GM19023 (cell line): Measurements from ENCODE around the gene ZBTB17.
"Not testable (repeated sequence)": the region's sequence is repeated elsewhere in the genome, so short reads cannot be mapped to it uniquely, and the experiment has no call there.

Source experiments
- ATAC-seq: cut with Tn5 transposase; IDR thresholded peaks from one replicate; pipeline ENCODE4 v1.9.1; 2021; ENCODE audit warnings: mild to moderate bottlenecking, moderate library complexity; ENCODE audit not compliant: unreplicated experiment

ZBTB17 gene

GRCh38 chr1:15937146-15937545 lies 38.8 kb downstream of the ZBTB17 start:
- no peak for ATAC-seq

- ATAC-seq = no peak
Observed at GRCh38 chr1:15936025-15936424, 39.9 kb downstream of the ZBTB17 start.

DNA sequence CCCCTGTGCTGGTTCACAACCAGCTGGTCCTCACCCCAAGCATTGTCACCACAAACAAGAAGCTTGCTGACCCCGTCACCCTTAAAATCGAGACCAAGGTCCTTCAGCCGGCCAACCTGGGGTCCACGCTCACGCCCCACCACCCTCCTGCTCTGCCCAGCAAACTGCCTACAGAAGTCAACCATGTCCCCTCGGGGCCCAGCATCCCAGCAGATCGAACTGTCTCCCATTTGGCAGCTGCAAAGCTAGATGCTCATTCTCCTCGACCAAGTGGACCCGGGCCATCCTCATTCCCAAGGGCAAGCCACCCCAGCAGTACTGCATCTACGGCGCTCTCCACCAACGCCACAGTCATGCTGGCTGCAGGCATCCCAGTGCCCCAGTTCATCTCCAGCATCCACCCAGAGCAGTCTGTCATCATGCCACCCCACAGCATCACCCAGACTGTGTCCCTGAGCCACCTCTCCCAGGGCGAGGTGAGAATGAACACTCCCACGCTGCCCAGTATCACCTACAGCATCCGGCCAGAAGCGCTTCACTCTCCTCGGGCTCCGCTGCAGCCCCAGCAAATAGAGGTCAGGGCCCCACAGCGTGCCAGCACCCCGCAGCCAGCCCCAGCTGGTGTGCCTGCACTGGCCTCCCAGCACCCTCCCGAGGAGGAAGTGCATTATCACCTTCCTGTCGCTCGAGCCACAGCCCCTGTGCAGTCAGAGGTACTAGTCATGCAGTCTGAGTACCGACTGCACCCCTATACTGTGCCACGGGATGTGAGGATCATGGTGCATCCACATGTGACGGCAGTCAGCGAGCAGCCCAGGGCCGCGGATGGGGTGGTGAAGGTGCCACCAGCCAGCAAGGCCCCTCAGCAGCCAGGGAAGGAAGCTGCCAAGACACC lies 40.6 kb downstream of the ZBTB17 start:
- ATAC-seq = no peak

DNA sequence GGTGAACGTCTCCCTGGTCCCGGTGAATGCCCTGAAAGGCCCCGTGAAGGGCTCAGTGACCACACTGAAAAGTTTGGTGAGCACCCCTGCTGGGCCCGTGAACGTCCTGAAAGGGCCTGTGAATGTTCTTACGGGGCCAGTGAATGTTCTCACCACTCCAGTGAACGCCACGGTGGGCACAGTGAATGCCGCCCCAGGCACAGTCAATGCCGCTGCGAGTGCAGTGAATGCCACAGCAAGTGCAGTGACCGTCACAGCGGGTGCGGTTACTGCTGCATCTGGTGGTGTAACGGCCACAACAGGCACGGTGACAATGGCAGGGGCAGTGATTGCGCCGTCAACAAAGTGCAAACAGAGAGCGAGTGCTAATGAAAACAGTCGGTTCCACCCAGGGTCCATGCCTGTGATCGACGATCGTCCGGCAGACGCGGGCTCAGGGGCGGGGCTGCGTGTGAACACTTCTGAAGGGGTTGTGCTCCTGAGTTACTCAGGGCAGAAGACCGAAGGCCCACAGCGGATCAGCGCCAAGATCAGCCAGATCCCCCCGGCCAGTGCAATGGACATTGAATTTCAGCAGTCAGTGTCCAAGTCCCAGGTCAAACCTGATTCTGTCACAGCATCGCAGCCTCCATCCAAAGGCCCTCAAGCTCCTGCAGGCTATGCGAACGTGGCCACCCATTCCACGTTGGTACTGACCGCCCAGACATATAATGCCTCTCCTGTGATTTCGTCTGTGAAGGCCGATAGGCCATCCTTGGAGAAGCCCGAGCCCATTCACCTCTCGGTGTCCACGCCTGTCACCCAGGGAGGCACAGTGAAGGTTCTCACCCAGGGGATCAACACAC lies 41.5 kb downstream of the ZBTB17 start:
- ATAC-seq = no peak

DNA sequence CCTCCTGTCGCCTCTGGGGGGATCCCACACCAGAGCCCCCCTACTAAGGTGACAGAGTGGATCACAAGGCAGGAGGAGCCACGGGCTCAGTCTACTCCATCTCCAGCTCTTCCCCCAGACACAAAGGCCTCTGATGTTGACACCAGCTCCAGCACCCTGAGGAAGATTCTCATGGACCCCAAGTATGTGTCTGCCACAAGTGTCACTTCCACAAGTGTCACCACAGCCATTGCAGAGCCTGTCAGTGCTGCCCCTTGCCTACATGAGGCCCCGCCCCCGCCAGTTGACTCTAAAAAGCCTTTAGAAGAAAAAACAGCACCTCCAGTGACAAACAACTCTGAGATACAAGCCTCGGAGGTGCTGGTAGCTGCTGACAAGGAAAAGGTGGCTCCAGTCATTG lies 42.2 kb downstream of the ZBTB17 start:
- ATAC-seq = no peak

GRCh38 chr1:15932612-15933011 lies 43.3 kb downstream of the ZBTB17 start:
- ATAC-seq = no peak

- no peak for ATAC-seq
Observed at GRCh38 chr1:15931884-15932283, 44.0 kb downstream of the ZBTB17 start.

DNA sequence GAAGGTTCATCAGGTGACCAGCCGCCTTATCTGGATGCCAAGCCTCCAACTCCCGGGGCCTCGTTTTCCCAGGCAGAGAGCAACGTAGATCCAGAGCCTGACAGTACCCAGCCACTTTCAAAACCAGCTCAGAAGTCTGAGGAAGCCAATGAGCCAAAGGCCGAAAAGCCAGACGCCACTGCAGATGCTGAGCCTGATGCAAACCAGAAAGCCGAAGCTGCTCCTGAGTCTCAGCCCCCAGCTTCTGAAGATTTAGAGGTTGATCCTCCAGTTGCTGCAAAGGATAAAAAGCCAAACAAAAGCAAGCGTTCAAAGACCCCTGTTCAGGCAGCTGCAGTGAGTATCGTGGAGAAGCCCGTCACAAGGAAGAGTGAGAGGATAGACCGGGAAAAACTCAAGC lies 44.5 kb downstream of the ZBTB17 start:
- ATAC-seq = no peak

- ATAC-seq = no peak
Observed at GRCh38 chr1:15928971-15929965, 46.6 kb downstream of the ZBTB17 start.

- not testable (repeated sequence) for ATAC-seq
Observed at GRCh38 chr1:15926448-15926847, 49.5 kb downstream of the ZBTB17 start.

DNA sequence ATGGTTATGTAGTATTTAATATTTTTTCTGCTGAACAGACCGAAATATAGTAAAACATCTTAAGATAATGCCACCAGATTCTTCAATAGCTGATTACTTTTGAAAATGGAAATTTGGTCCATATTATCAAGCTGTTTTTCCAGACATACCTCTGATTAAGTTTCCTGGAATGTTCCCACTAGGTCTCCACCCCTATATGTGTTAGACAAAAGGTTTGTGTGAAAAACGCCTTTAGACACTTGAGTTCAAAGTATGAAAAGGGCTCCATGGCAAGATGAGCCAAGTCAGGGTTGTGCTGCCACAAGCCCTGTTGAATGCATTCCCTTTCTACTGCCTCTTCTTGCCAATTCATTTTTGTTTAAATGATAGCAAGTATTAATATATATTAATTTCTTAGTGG lies 52.7 kb downstream of the ZBTB17 start:
- no peak for ATAC-seq

DNA sequence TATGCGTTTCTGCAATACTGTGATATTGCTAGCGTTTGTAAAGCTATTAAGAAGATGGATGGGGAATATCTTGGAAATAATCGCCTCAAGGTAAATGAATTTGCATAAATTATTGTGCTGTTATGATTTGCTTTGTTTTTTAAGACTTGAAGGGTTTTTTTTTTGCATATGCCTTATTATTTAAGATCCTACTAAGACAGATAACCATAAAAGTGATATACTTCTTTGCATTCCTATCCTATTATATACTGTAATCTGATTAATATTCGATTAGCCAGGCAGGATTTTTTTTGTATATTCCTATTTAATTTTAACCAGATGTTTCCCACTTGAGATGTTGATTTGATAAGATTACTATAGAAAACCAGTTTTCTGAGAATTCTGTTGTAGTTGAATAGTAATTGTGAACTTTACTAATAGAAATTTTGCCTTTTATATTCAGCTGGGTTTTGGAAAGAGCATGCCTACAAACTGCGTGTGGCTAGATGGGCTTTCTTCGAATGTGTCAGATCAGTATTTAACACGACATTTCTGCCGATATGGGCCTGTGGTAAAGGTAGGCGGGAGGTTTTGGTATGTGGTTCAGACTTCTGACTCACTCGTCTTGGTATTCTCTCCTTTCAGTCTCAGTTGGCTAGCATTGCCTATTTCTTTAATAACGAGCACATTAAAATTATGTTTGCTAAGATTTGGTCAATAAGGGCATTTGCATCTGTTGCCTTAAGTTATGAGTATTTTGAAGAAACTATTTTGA lies 56.8 kb downstream of the ZBTB17 start:
- ATAC-seq = peak; percentile 70

DNA sequence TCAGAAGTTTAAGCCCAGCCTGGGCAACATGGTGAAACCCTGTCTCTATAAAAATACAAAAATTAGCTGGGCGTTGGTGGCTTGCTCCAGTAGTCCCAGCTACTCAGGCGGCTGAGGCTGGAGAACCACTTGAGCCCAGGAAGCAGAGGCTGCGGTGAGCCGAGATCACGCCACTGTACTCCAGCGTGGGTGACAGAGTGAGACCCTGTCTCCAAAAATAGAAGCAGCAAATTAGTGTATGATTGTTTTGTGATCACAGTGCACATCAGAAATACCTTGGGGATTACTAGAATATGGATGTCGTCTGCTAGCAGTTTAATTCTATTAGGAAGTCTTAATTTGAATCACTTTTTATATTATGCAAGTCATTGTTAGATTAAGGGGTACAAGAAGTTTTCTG lies 59.0 kb downstream of the ZBTB17 start:
- ATAC-seq = no peak

DNA sequence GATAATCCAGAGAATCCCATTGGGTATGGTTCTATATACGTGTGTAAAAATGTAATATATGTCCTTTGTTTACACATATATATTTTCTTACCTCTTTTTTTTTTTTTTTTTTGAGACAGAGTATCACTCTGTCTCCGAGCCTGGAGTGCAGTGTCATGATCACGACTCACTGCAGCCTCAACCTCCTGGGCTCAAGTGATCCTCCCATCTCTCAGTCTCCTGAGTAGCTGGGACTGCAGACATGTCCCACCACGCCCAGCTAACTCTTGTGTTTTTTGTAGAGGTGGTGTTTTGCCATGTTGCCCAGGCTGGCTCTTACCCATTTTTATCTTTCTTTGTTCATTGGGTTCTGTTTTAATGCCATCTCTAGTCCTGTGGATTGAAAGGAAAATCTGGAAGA lies 59.5 kb downstream of the ZBTB17 start:
- no peak for ATAC-seq

GRCh38 chr1:15915991-15916390 lies 59.9 kb downstream of the ZBTB17 start:
- ATAC-seq = no peak

DNA sequence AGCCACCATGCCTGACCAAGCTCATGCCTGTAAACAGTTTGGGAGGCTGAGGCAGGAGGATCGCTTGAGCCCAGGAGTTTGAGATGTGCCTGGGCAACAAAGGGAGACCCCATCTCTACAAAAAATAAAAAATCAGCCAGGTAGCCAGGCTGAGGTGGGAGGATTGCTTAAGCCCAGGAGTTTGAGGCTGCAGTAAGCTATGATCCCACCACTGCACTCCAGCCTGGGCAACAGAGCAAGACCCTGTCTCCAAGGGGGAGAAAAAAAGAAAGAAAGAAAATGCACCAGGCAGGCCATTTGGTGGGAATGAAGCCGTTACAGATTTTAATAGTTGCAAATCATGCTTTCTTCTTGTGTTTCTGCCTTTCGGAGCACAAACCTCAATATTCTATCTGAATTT lies 62.3 kb downstream of the ZBTB17 start:
- ATAC-seq = not testable (repeated sequence)

DNA sequence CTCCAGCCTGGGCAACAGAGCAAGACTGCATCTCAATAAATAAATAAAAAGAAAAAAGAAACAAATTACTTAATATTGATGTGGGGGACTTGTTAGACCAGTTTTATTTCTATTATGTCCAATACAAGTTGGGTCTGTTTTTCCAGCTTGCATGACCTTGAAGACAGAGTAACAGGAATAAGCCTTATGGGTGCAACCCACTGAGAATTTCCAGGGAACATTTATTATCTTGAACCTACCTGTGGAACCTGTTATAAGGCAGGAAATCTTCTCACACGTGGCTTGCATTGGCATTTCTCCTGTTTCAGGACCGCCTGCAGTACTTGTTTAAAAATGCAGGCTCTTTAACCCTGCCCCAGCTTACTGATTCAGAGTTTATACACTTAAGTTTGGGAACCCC lies 64.0 kb downstream of the ZBTB17 start:
- no peak for ATAC-seq

DNA sequence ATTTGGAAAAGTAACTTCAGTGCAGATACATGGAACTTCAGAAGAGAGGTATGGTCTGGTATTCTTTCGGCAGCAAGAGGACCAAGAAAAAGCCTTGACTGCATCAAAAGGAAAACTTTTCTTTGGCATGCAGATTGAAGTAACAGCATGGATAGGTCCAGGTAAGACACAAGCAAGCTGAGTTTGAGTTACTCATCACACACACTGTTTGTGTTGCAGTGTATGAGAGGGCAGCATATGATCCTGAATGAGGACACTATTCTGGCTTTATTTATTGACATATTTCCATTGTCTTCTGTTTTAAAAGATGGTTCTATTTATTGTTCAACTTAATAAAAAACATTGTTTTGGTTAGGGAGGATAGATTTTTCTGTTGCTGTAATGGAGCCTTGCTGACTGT lies 64.8 kb downstream of the ZBTB17 start:
- no peak for ATAC-seq

GRCh38 chr1:15908597-15908996 lies 67.3 kb downstream of the ZBTB17 start:
- no peak for ATAC-seq

- ATAC-seq = no peak
Observed at GRCh38 chr1:15902882-15903281, 73.0 kb downstream of the ZBTB17 start.
